Cardiac fibroblast (primary cell): Measurements from ENCODE around the gene PARM1.

Experiments
- DNase-seq, 2 donors: peaks; one replicate each; pipeline versions ENCODE4 v3.0.0 to v3.0.0-alpha.2; 2010; ENCODE audit warnings: low read depth in 2 of 2
- H3K4me3 ChIP-seq, 2 donors: replicated peaks in 1 of 2; 1 replicate in 1 of 2; 2 replicates in 1 of 2; pipeline ENCODE4 v1.5.1; 2011; ENCODE audit warnings: low read depth in 2 of 2, low read length in 2 of 2, mild to moderate bottlenecking in 2 of 2, moderate library complexity in 1 of 2
- TF ChIP-seq, protein P1 (sequence below): IDR thresholded peaks from one replicate; pipeline ENCODE4 v1.5.1; 2011; ENCODE audit warnings: low read depth, mild to moderate bottlenecking, low read length, inconsistent platforms

PARM1 gene

DNA sequence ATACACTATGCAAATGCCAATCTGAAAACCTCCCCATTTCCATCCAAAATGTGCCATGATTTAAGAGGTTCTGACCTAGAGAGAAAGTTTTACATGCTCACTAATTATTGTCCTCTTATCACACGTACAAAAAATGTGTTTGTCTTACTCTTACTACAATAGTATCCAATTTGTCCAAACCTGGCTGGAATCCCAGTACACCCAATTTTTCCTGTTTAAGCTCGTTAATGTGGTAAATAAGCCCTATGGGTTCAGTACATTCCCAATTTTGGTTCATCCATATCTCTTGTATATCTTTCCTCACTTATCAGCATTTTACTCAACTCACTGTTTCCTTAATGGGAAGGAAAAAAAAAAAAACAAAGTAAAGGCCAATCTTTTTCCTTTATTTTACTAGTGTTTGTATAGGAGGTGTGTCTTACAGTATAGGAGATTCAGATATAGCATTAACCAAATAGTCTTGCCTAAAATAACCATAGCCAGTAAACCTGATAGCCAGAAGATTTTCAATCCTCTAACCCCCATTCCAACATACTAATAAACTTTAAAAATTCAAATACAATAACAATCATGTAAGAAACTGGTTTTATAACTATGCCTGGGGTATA is 109.8 kb downstream of the PARM1 start:
- DNase-seq = no peak
- no peak overlapping the region for H3K4me3 ChIP-seq
- TF ChIP-seq, protein P1, sequence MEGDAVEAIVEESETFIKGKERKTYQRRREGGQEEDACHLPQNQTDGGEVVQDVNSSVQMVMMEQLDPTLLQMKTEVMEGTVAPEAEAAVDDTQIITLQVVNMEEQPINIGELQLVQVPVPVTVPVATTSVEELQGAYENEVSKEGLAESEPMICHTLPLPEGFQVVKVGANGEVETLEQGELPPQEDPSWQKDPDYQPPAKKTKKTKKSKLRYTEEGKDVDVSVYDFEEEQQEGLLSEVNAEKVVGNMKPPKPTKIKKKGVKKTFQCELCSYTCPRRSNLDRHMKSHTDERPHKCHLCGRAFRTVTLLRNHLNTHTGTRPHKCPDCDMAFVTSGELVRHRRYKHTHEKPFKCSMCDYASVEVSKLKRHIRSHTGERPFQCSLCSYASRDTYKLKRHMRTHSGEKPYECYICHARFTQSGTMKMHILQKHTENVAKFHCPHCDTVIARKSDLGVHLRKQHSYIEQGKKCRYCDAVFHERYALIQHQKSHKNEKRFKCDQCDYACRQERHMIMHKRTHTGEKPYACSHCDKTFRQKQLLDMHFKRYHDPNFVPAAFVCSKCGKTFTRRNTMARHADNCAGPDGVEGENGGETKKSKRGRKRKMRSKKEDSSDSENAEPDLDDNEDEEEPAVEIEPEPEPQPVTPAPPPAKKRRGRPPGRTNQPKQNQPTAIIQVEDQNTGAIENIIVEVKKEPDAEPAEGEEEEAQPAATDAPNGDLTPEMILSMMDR = no peak

GRCh38 chr4:75046226-75046625 is 113.3 kb downstream of the PARM1 start:
- no peak for DNase-seq
- H3K4me3 ChIP-seq = no peak overlapping the region
- TF ChIP-seq, protein P1 = no peak

DNA sequence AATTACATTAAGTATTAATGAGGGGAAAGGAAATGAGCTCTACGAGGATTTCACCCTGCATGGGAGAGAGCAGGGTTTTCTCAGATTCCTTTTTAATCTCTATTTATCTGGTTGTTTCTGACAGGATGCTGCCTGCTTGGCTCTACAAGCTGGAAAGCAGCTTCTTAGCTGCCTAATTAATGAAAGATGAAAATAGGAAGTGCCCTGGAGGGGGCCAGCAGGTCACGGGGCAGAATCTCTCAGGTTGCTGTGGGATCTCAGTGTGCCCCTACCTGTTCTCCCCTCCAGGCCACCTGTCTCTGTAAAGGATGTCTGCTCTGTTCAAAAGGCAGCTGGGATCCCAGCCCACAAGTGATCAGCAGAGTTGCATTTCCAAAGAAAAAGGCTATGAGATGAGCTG is 113.7 kb downstream of the PARM1 start:
- no peak for DNase-seq
- TF ChIP-seq, protein P1 = no peak

GRCh38 chr4:75048208-75048879 is 115.4 kb downstream of the PARM1 start:
- H3K4me3 ChIP-seq = no peak overlapping the region
- TF ChIP-seq, protein P1 = peak; percentile 3
- DNase-seq = no peak

More for the DNA sequence above, 113.7 kb downstream of the PARM1 start:
- H3K4me3 ChIP-seq = no peak overlapping the region

- TF ChIP-seq, protein P1 = no peak
- no peak overlapping the region for H3K4me3 ChIP-seq
- DNase-seq = no peak
Observed at GRCh38 chr4:75051431-75051830, 118.5 kb downstream of the PARM1 start.

GRCh38 chr4:75053352-75053751 is 120.4 kb downstream of the PARM1 start:
- no peak overlapping the region for H3K4me3 ChIP-seq
- no peak for DNase-seq
- TF ChIP-seq, protein P1 = no peak
